Ovary (tissue), 3 donors: ENCODE results near the gene GOLIM4.

ENCODE experiments used
- CTCF ChIP-seq, 3 donors: fragments of 450-650 bp in 2 of 3; fragments of 200-600 bp in 1 of 3; IDR thresholded peaks; one replicate each; pipeline versions ENCODE4 v1.5.1 to v1.8.0; 2016 to 2022; ENCODE audit warnings: antibody characterized with exemption in 3 of 3, mild to moderate bottlenecking in 1 of 3
- EP300 ChIP-seq: sonication (generic); formaldehyde crosslinking; IDR thresholded peaks from one replicate; pipeline ENCODE4 v1.6.1; 2017; ENCODE audit warnings: antibody characterized with exemption
- POLR2A ChIP-seq: fragments of 450-650 bp; IDR thresholded peaks from one replicate; pipeline ENCODE4 v1.6.1; 2017; ENCODE audit warnings: antibody characterized with exemption, mild to moderate bottlenecking, moderate library complexity
- donor health status: DM: no; HTN: no; CAD: no.

GRCh38 chr3:167989066-167989465, 106.7 kb downstream of the GOLIM4 start:
- TF ChIP-seq CTCF (IDR thresholded peaks at IDR 0.05) (no peak), POLR2A (no peak), EP300 (no peak)
